ENCODE measurements around the gene KIF2C. TPM values are rescaled to one million over a fixed set of nuclear protein-coding genes. Genes with fewer than 3 reads are reported as not detected.

Gene KIF2C
- total RNA-seq, 1 experiment from 2014 or later: 92.6 TPM

- TF ChIP-seq ZNF274 (IDR thresholded peaks at IDR 0.05; ENCODE audit: low read depth, low read length) (no peak), RAD21 (IDR thresholded peaks at IDR 0.05; ENCODE audit: low read depth) (no peak), SRF (IDR thresholded peaks at IDR 0.05; ENCODE audit: low read depth) (no peak)
- no TSS peak for BruUV-seq (replicated peaks)
- ChIA-PET CTCF (no interaction called here), POLR2A (interaction anchor here (0.7 to 5.9 kb wide), 5 partner anchors 9 to 85 kb away, joined by 3 to 461 read pairs (median 39); partner anchors contain the start of gene RPS8), RAD21 (ENCODE audit: low non-redundant PET in 1 of 2, low total read pairs in 2 of 2, uncharacterized antibody in 2 of 2, unreplicated experiment in 2 of 2) (no interaction called here)
- H4K20me1 ChIP-seq (ENCODE audit: insufficient read depth): no peaks in the 10 kb centered on the region
- no peaks in the 10 kb centered on the region for H3K9me2 ChIP-seq (ENCODE audit: insufficient read depth)
- intact Hi-C loops (cut with micrococcal nuclease): loop anchor here (5.0 kb wide), 3 partner anchors 279 to 759 kb away; partner anchors contain the start of genes HECTD3, TESK2 and UROD
- no peak overlapping the region for H3K27ac ChIP-seq (ENCODE audit: low read depth, low read length)
- no peaks in the 10 kb centered on the region for H3K27me3 ChIP-seq (ENCODE audit: insufficient read depth, low read length)
- no peak for ATAC-seq
- H3K36me3 ChIP-seq (ENCODE audit: control insufficient read depth in 1 of 2, insufficient read depth in 2 of 2, low read length in 2 of 2): no peaks in the 10 kb centered on the region
- no peak overlapping the region for H3K4me2 ChIP-seq (ENCODE audit: low read length)
- H2AFZ ChIP-seq (ENCODE audit: low read depth, low read length, poor library complexity, severe bottlenecking): no peak overlapping the region
- no peak overlapping the region for H3K9ac ChIP-seq (ENCODE audit: low read length)
- H3K79me2 ChIP-seq (ENCODE audit: insufficient read depth, low read length): no peaks in the 10 kb centered on the region
- H3K9me3 ChIP-seq (ENCODE audit: control insufficient read depth in 1 of 2, insufficient read depth in 1 of 2, low read depth in 1 of 2, low read length in 2 of 2): no peaks in the 10 kb centered on the region
- no peak overlapping the region for H3K4me3 ChIP-seq (replicated peaks in 1 of 2; ENCODE audit: low read depth in 1 of 2, low read length in 2 of 2)
- no peak for DNase-seq (ENCODE audit: low read depth, low spot score)
- H3K4me1 ChIP-seq (ENCODE audit: control insufficient read depth in 1 of 2, insufficient read depth in 2 of 2, low read length in 2 of 2): peaks cover 23 to 47% of the 10 kb centered on the region in 2 experiments
These were observed 5.9 kb upstream of the KIF2C start for GRCh38 chr1:44733784-44734183.

GRCh38 chr1:44735992-44736391 is 3.6 kb upstream of the KIF2C start:
- Histone ChIP-seq H3K27ac (ENCODE audit: low read depth, low read length) (no peak overlapping the region), H2AFZ (ENCODE audit: low read depth, low read length, poor library complexity, severe bottlenecking) (no peak overlapping the region), H3K36me3 (ENCODE audit: control insufficient read depth in 1 of 2, insufficient read depth in 2 of 2, low read length in 2 of 2) (peaks cover 0 to 2% of the 10 kb centered on the region in 2 experiments; a peak in 1 of 4 replicates), H4K20me1 (ENCODE audit: insufficient read depth) (no peaks in the 10 kb centered on the region), H3K4me3 (replicated peaks in 1 of 2; ENCODE audit: low read depth in 1 of 2, low read length in 2 of 2) (no peak overlapping the region), H3K4me1 (ENCODE audit: control insufficient read depth in 1 of 2, insufficient read depth in 2 of 2, low read length in 2 of 2) (peaks cover 20 to 41% of the 10 kb centered on the region in 2 experiments), H3K9me3 (ENCODE audit: control insufficient read depth in 1 of 2, insufficient read depth in 1 of 2, low read depth in 1 of 2, low read length in 2 of 2) (no peaks in the 10 kb centered on the region), H3K27me3 (ENCODE audit: insufficient read depth, low read length) (no peaks in the 10 kb centered on the region), H3K9me2 (ENCODE audit: insufficient read depth) (no peaks in the 10 kb centered on the region), H3K9ac (ENCODE audit: low read length) (no peak overlapping the region), H3K4me2 (ENCODE audit: low read length) (no peak overlapping the region), H3K79me2 (ENCODE audit: insufficient read depth, low read length) (peaks cover 13% of the 10 kb centered on the region)
- intact Hi-C loops (cut with micrococcal nuclease): no loop called here
- ATAC-seq (no peak), DNase-seq (ENCODE audit: low read depth, low spot score) (no peak)
- ChIA-PET CTCF (no interaction called here), RAD21 (ENCODE audit: low non-redundant PET in 1 of 2, low total read pairs in 2 of 2, uncharacterized antibody in 2 of 2, unreplicated experiment in 2 of 2) (no interaction called here), POLR2A (interaction anchor here (2.4 kb wide), 1 partner anchor 14 kb away, joined by 15 read pairs; no protein-coding TSS in a partner anchor)
- no TSS peak for BruUV-seq (replicated peaks)
- TF ChIP-seq ZFX (IDR thresholded peaks at IDR 0.05) (no peak), POLR2AphosphoS5 (IDR thresholded peaks at IDR 0.05; ENCODE audit: low read depth, low read length) (no peak), ATF3 (IDR thresholded peaks at IDR 0.05) (no peak), TCF7L2 (IDR thresholded peaks at IDR 0.05; ENCODE audit: borderline replicate concordance, extremely low read depth, insufficient read depth, insufficient read length) (no peak), EZH2 (IDR thresholded peaks at IDR 0.05) (no peak), SP1 (IDR thresholded peaks at IDR 0.05; ENCODE audit: low read depth) (no peak), SIN3A (IDR thresholded peaks at IDR 0.05; ENCODE audit: low read depth) (no peak), CEBPB (IDR thresholded peaks at IDR 0.05; ENCODE audit: low read depth) (no peak), POLR2A (IDR thresholded peaks at IDR 0.05; ENCODE audit: borderline replicate concordance, extremely low read depth, insufficient read depth, insufficient read length) (no peak), CTCF (IDR thresholded peaks at IDR 0.05 in 2 of 3, conservative IDR thresholded peaks at IDR 0.05 in 1 of 3; ENCODE audit: borderline replicate concordance in 1 of 3, insufficient read depth in 1 of 3, low read depth in 2 of 3, low read length in 2 of 3) (no peak), FOSL1 (IDR thresholded peaks at IDR 0.05; ENCODE audit: low read depth) (no peak), EGR1 (IDR thresholded peaks at IDR 0.05; ENCODE audit: low read depth) (no peak), RAD21 (IDR thresholded peaks at IDR 0.05; ENCODE audit: low read depth) (no peak), SRF (IDR thresholded peaks at IDR 0.05; ENCODE audit: low read depth) (no peak), ZNF274 (IDR thresholded peaks at IDR 0.05; ENCODE audit: low read depth, low read length) (no peak)
- TF ChIP-seq, protein P1, sequence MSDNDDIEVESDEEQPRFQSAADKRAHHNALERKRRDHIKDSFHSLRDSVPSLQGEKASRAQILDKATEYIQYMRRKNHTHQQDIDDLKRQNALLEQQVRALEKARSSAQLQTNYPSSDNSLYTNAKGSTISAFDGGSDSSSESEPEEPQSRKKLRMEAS (IDR thresholded peaks at IDR 0.05): no peak
- TF ChIP-seq, protein P2, sequence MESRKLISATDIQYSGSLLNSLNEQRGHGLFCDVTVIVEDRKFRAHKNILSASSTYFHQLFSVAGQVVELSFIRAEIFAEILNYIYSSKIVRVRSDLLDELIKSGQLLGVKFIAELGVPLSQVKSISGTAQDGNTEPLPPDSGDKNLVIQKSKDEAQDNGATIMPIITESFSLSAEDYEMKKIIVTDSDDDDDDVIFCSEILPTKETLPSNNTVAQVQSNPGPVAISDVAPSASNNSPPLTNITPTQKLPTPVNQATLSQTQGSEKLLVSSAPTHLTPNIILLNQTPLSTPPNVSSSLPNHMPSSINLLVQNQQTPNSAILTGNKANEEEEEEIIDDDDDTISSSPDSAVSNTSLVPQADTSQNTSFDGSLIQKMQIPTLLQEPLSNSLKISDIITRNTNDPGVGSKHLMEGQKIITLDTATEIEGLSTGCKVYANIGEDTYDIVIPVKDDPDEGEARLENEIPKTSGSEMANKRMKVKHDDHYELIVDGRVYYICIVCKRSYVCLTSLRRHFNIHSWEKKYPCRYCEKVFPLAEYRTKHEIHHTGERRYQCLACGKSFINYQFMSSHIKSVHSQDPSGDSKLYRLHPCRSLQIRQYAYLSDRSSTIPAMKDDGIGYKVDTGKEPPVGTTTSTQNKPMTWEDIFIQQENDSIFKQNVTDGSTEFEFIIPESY (IDR thresholded peaks at IDR 0.05; ENCODE audit: extremely low read depth, insufficient replicate concordance, low read length): no peak
